Mucosa of descending colon (tissue), 3 donors: ENCODE measurements around the gene CPLX1. TPM values are rescaled to one million over a fixed set of nuclear protein-coding genes. Genes with fewer than 3 reads are reported as not detected.
"Not testable (repeated sequence)": the region's sequence is repeated elsewhere in the genome, so short reads cannot be mapped to it uniquely, and the experiment has no call there.

Experiments
- ATAC-seq: fragments of 200-7000 bp; cut with Tn5 transposase; one replicate; pipeline ENCODE4 v1.9.1; 2020; ENCODE audit warnings: mild to moderate bottlenecking, moderate library complexity
- DNase-seq, 3 donors: peaks; one replicate each; pipeline ENCODE4 v3.0.0-alpha.2; 2020
- H3K36me3 ChIP-seq: fragments of 200-600 bp; one replicate; pipeline ENCODE4 v1.8.0; 2021; ENCODE audit warnings: low read depth, mild to moderate bottlenecking
- H3K4me1 ChIP-seq: fragments of 200-600 bp; one replicate; pipeline ENCODE4 v1.8.0; 2021; ENCODE audit warnings: low read depth, mild to moderate bottlenecking
- H3K4me3 ChIP-seq: fragments of 200-600 bp; one replicate; pipeline ENCODE4 v1.8.0; 2021; ENCODE audit warnings: mild to moderate bottlenecking
- H3K9me3 ChIP-seq: fragments of 200-600 bp; one replicate; pipeline ENCODE4 v1.8.0; 2021; ENCODE audit warnings: mild to moderate bottlenecking
- intact Hi-C, 2 donors: fragments of 100-400 bp; cut with DNase I in 1 of 2; cut with micrococcal nuclease in 1 of 2; formaldehyde crosslinking; loops; one replicate each; pipeline versions ENCODE4 v1.11.0 to v1.11.1; 2022; cut with DNase I, micrococcal nuclease
- total RNA-seq, 3 donors: library from RNA; stranded (reverse); fragmentation: NEBNext Ultra II Directional in 2 of 3; extraction: Animal tissue kit (Norgen Biotek cat#: 25700) in 2 of 3; gene quantifications; one replicate each; pipeline versions ENCODE4 v1.2.1 to v1.2.4, GENCODE V29; 2021 to 2023
- TF ChIP-seq, protein P1 (sequence below): fragments of 200-600 bp; IDR thresholded peaks from one replicate; pipeline ENCODE4 v1.8.0; 2022; ENCODE audit warnings: antibody characterized with exemption, mild to moderate bottlenecking
- donor health status: DM: no; HTN: no; CAD: no; lungs with moderate emphysema.
- donor health status: DM: no; HTN: no; CAD: no.
- donor health status: DM: no; HTN: yes; CAD: no.

Gene CPLX1
- total RNA-seq, 3 donors from 2014 or later: 1.9 to 3.4 (median 2.7) TPM

DNA sequence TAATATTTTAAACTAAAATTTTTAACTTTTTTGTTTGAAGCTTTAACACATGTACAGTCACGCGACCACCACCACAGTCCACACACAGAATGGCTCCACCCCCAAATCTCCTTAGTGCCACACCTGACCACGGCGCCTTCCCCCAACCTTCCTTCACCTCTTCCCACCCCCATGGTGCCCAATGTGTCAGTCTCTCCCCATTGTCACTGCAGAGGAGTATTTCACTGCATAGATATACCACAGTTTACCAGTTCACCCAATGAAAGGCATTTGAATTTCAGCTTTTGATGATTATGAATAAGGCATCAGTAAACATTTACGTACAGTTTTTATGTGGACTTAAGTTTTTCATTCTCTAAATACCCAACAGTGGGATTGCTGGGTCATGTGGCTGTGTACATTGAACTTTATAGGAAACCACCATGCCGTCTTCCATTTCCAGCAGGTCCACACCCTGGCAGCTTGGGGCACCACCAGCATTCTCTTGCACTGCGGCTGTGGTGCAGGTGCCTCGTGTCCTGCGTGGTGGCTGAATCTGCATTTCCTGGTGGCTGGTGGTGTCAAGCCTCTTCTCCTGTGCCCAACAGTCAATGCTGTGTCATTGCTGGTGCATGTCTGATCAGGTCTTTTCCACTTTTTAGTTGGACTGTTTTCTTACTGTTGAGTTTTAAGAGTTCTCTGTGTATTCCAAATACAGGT, 49.0 kb downstream of the CPLX1 start:
- Histone ChIP-seq H3K36me3 (no peaks in the 10 kb centered on the region), H3K4me1 (peaks cover 18% of the 10 kb centered on the region), H3K4me3 (no peak overlapping the region), H3K9me3 (no peaks in the 10 kb centered on the region)
- intact Hi-C loops: no loop called here
- DNase-seq: peak in 2 of 3 donors; percentile 12 to 27
- ATAC-seq: no peak
- TF ChIP-seq, protein P1, sequence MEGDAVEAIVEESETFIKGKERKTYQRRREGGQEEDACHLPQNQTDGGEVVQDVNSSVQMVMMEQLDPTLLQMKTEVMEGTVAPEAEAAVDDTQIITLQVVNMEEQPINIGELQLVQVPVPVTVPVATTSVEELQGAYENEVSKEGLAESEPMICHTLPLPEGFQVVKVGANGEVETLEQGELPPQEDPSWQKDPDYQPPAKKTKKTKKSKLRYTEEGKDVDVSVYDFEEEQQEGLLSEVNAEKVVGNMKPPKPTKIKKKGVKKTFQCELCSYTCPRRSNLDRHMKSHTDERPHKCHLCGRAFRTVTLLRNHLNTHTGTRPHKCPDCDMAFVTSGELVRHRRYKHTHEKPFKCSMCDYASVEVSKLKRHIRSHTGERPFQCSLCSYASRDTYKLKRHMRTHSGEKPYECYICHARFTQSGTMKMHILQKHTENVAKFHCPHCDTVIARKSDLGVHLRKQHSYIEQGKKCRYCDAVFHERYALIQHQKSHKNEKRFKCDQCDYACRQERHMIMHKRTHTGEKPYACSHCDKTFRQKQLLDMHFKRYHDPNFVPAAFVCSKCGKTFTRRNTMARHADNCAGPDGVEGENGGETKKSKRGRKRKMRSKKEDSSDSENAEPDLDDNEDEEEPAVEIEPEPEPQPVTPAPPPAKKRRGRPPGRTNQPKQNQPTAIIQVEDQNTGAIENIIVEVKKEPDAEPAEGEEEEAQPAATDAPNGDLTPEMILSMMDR: no peak

DNA sequence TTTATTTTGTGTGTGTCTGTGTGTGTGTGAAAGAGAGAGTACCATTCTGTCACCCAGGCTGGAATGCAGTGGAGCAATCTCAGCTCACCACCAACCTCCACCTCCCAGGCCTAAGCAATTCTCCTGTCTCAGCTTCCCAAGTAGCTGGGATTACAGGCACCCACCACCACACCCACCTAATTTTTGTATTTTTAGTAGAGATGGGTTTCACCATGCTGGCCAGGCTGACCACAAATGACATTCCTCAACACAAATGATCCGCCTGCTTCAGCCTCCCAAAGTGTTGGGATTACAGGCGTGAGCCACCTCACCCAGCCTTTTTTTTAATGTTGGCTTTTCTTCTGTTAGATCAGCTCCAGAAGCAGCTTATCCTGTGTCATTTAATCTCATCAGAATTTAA, 50.4 kb downstream of the CPLX1 start:
- H3K4me3 ChIP-seq, H3K36me3 ChIP-seq, intact Hi-C loops, H3K9me3 ChIP-seq, ATAC-seq, DNase-seq: not testable (repeated sequence)
- H3K4me1 ChIP-seq: peaks cover 15% of the 10 kb centered on the region

DNA sequence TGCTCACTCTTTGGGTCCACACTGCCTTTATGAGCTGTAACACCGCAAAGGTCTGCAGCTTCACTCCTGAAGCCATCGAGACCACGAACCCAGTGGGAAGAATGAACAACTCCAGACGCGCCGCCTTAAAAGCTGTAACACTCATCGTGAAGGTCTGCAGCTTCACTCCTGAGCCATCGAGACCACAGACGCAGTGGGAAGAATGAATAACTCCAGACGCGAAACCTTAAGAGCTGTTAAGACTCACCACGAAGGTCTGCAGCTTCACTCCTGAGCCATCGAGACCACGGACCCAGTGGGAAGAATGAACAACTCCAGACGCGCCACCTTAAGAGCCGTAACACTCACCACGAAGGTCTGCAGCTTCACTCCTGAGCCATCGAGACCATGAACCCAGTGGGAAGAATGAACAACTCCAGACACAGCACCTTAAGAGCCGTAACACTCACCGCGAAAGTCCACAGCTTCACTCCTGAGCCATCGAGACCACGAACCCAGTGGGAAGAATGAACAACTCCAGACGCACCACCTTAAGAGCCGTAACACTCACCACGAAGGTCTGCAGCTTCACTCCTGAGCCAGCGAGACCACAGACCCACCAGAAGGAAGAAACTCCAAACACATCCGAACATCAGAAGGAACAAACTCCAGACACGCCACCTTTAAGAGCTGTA, 51.4 kb downstream of the CPLX1 start:
- H3K4me3 ChIP-seq, H3K36me3 ChIP-seq, H3K9me3 ChIP-seq, H3K4me1 ChIP-seq, DNase-seq, ATAC-seq, intact Hi-C loops: not testable (repeated sequence)

DNA sequence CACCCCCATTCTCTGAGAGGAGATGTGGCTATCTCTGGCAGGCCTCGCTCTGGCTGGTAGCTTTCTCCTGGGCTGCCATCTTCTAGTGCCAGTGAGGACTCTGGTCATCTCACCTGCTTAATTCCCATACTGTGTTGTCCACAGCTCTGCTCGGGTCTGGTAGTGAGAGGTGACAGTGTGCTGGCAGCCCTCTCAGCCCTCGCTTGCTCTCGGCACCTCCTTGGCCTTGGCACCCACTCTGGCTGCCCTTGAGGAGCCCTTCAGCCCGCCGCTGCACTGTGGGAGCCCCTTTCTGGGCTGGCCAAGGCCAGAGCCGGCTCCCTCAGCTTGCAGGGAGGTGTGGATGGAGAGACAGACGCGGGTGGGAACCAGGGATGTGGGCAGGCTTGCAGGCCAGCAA, 52.7 kb downstream of the CPLX1 start:
- H3K4me3 ChIP-seq: no peak overlapping the region
- DNase-seq (peak in 1 of 3 donors; percentile 29), ATAC-seq (peak; percentile 21)
- TF ChIP-seq, protein P1: no peak
- peaks cover 5% of the 10 kb centered on the region for H3K4me1 ChIP-seq
- H3K36me3 ChIP-seq: no peaks in the 10 kb centered on the region
- H3K9me3 ChIP-seq: no peaks in the 10 kb centered on the region
- intact Hi-C loops: no loop called here

DNA sequence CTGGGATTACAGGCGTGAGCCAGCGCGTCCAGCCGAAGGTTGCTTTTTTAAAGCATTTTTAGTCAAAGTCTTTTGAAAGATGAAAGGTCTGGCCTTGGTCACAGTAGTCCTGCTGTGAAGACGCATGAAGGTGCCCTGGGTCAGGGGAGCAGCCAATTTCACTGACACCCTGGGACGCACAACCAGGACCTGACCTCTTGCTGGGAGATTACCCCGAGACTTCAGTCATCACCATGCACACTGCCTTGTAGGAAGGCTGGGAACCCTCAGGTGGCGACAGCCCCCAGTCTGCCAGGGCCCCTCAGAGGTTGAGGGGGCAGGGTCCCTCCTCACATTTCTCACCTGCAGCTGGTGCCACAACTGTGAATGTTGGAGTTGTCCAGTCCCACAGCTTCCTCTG, 53.2 kb downstream of the CPLX1 start:
- intact Hi-C loops: no loop called here
- Histone ChIP-seq H3K9me3 (no peaks in the 10 kb centered on the region), H3K4me3 (no peak overlapping the region), H3K4me1 (peaks cover 5% of the 10 kb centered on the region), H3K36me3 (no peaks in the 10 kb centered on the region)
- DNase-seq (peak in 1 of 3 donors; percentile 21), ATAC-seq (peak; percentile 36)
- TF ChIP-seq, protein P1: no peak

DNA sequence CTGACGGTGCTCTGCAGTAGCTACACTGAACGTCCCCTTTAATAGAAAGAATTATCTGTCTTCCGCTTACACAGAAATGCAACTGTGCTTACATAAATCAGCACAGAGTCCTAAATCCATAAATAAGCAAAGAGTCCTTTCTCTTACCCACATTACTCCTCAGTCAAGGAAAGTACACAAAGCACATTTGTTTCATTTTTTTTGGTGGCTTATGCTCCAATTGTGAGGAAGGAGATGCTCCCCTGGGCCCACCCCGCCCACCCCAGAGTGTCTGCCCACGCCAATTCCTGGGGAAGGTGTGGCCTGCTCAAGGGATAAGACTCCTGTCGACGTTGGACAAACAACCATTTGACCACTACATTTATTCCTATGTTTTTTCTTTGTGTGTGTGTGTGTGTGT, 53.8 kb downstream of the CPLX1 start:
- intact Hi-C loops: no loop called here
- H3K9me3 ChIP-seq: no peaks in the 10 kb centered on the region
- DNase-seq (no peak), ATAC-seq (no peak)
- H3K36me3 ChIP-seq: no peaks in the 10 kb centered on the region
- peaks cover 5% of the 10 kb centered on the region for H3K4me1 ChIP-seq
- no peak overlapping the region for H3K4me3 ChIP-seq
- TF ChIP-seq, protein P1: no peak
